Measurements from ENCODE around the gene LRRC27.

- TF ChIP-seq CTCF (IDR thresholded peaks at IDR 0.05) = no peak
- no peak for TF ChIP-seq EZH2 (IDR thresholded peaks at IDR 0.05; ENCODE audit: borderline replicate concordance, insufficient read depth, low read depth, low read length, poor library complexity, severe bottlenecking)
These were observed 15.9 kb upstream of the LRRC27 start for GRCh38 chr10:132316133-132316532.
